SK-N-DZ (cell line): ENCODE results near the gene CDH1.
"Not testable (repeated sequence)": the region's sequence is repeated elsewhere in the genome, so short reads cannot be mapped to it uniquely, and the experiment has no call there.

Source experiments
- DNase-seq: peaks from one replicate; pipeline ENCODE4 v3.0.0-alpha.2; 2015; ENCODE audit warnings: low spot score

CDH1 gene

DNA sequence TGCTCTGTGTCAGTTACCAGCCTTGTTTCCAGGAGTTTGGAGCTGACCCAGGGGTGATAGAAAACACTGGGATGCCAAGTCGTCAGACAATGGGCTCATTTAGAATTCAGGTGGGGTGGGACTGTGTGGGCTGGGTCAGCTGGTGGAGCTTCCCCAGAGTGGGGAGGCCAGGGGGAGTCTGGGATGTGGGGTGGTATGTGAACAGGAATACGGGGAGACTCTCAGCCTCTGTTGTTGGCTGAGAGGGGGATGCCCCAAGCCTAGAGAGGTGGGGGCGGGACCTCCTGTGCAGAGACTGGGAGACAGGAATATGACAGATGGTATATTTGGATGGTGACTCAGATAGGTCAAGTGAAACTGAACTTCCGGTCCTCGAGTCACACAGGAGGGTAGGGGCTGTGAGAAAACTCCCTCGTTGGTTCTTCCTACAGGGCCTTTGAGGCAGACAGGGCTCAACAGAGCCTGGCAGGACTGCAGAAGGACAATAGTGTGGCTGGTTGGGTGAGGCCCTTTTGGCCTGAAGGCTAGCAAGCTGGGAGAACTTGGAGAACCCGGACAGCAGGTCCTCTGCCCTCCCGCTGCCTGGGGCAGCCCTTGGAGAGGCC, 23.7 kb downstream of the CDH1 start:
- DNase-seq: no peak

DNA sequence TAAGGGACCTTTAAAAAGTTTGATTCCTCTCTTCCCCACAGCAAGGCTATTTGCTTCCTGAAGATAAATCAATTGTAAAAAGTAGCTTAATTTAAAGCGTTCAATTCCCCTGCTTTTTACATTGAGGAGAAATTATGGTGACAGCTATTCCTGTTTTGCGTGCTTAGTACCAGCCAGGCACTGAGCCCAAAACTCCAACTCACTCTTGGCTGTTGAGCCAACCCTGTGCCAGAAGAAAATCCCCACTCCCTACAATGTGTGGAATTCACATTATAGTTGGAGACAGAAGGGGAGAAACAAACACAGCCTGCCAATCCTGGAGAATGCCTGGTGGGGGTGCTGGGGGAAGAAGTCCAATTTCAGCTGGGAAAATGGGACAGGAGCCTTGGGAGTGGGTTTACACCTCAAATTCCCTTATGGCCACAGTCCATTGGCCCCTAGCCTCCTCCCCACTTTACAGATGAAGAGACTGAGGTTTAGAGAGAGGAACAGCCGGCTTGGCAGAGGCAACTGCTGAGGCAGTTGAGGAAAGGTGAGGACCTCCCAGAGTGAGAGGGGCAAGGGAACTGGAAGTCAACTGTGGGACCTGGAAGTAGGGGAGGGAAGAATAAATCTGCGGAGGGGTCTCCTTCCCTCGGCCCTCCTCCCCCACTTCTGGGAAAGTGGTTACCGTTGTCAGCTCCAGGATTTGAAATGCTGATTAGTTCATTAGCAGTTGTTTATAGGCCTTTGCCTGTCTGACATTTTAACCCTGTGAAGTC, 26.1 kb downstream of the CDH1 start:
- no peak for DNase-seq

DNA sequence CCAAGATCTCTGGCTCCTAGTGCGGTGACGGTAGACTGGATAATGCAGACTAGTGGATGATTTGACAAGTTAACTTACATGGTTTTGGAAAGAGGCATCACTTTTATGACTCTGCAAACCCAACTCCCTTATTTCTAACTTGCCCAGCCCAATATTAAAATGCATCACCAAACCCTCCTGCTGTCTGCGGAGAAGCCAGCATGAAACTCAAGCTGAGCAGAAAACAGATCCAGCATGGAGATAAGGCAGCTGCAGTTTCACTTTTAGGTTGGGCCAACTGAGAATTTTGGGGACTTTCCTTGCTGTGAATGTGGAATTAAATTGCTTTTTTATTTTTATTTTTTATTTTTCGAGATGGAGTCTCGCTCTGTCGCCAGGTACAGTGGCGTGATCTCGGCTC, 27.8 kb downstream of the CDH1 start:
- no peak for DNase-seq

DNA sequence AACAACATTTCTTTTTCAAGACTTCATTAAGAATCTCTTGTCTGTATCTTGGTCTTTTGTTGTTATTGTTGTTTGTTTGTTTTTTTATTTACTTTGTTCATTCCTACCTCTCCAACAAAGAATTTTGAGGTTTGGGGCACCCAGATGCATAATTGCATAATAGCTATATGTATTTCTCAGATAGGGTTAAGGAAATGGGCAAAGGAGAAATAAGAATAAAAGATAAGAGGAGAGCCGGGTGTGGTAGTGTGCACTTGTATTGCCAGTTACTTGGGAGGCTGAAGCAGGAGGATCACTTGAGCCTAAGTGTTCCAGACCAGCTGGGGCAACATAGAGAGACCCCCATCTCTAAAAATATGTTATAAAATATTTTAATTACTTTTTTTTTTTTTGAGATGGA, 30.5 kb downstream of the CDH1 start:
- DNase-seq: no peak

DNA sequence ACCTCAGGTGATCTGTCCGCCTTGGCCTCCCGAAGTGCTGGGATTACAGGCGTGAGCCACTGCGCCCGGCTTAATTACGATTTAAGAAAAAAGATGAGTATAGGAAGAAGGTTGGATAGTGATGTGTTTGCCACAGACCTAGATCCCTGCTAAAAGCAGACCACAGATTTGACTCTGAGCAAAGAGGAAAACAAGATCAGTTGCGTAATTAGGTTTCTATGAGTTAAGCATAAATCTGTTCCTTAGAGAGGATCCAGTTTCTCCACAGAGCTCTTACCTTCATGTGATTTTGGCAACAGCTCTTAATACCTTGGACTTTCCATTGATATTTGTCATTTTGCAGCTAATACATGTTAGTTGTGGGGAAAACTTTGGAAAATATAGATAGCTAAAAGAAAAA, 31.1 kb downstream of the CDH1 start:
- no peak for DNase-seq

DNA sequence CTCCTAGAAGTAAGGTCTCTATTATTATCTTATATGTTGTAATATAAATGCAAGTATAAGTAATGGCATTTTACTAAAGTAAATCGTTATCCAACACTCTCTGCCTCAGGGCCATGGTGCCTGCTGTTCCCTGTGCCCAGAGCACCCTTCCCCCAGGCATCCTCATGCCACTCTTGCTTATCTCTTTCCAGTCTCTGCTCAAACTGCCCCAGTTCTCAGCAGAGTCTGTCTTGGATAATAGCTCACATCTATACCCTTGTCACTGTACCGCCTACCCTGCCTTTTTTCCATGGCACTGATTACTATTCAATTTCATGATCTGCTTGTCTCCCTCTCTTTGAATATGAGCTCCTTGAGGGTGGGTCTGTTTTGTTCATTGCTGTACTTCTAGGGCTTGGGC, 31.7 kb downstream of the CDH1 start:
- no peak for DNase-seq

DNA sequence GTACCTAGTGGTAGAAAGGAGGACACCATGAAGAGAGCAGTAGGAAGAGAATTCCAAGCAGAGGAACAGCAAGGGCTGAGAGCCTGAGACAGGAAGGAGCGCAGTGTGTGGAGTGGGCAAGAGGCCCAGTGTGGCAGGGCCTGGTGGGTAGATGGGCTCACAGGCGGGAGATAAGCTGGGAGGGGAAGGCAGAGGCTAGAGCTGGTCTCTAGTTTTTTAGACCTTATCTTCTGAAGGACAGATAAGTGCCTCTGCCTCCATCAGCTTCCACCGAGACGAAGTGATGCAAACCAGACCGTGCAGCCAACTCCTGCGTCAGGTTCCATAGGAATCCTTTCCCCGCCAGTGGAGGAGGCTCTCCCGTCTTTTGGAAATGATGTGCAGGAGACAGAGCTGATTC, 33.6 kb downstream of the CDH1 start:
- DNase-seq: no peak

DNA sequence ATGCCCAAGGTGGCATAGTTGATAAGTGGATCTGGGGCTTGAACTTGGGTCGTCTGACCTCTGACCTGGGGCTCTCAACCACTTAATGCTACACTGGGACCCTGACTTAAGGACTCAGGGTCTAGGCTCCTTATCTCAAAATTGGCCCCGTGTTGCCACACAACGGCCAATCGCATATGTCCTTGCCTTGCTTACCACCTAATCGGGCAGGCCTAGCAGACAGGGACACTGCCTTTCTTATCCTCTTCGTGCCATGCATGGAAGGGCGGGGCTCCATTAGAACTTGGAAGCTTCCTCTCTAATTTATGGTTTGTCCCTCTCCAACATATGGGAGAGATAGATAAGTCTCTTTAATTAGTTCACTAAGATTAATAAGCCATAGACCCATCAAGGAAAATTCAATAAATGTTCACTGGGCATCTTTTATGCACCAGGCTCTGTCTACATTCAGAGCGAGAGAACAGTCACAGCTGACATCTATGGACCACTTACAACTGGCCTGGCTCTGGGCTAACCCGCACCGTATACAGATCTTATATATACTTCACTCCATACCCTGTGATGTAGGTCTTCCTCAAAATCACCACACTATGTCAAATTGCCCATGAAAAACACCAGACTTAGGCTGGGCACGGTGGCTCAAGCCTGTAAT, 35.1 kb downstream of the CDH1 start:
- no peak for DNase-seq

DNA sequence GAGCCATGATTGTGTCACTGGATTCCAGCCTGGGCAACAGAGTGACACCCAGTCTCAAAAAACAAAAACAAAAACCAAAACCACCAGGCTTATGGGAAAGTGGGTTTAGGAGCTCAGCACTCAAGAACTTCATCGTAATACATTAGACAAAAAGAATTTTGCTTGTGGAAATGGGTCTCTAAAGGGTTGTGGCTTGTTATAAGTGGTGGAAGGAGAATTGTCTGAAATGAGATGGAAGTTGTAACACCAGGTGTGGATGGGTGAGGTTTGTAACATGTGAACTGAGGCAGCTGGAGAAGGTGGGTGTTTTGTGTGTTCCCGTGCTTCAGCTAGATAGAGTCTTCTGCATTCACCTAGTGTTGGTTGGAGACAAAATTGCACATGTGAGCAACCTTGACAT, 35.8 kb downstream of the CDH1 start:
- DNase-seq: no peak

DNA sequence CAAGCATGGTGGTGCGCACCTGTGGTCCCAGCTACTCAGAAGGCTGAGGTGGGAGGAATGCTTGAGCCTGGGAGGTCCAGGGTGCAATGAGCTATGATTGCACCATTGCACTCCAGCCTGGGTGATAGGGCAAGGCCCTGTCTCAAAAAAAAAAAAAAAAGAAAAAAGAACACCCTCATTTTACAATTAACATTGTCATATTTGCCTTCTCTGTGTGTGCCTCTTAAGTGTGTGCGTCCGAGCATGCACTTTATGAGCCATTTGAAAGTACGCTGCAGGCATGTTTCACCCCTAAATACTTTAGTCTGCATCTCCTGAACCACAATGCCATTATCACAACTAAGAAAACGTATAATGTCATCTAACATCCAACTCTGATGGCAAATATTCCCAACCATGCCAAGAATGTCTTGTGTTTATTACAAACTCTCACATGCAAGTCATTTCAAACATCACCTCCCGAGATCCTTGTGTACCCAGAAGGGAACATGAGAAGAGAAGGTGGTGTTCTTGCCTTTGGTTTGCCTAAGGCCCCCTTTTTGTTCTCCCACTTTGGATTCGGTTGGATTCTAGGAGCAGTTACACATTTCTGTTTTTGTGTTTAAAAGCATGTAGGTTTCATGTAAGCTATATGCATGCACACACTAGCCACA, 38.0 kb downstream of the CDH1 start:
- DNase-seq: no peak

DNA sequence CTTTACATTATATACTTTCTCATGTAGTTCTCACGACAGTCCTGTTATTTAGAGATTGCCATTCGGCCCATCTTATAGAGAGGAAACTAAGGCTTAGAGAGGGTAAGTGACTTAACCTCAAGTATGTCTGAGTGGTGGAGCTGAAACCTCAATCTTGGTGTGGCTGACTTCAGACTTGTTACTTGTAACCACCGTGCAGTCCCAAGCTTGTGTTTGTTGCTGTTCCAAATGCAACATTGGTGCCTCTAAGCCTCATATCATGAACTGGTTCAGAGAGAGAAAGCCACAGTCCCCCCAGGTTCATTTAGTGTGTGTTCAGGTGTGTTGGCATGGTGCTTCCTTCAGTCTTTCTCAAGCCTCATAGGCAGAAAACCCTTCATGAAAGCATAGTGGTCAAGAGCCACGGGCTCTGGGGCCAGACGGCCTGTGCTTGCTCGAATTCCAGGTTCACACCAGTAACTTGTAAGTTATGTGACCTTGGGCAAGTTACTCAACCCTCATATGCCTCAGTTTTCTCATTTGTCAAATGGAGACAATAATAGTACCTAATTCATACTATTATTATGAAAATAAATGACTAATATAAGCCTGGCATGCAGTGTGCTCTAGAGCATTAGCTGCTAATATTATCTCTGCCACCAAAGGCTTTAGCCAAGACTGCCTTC, 39.9 kb downstream of the CDH1 start:
- no peak for DNase-seq

DNA sequence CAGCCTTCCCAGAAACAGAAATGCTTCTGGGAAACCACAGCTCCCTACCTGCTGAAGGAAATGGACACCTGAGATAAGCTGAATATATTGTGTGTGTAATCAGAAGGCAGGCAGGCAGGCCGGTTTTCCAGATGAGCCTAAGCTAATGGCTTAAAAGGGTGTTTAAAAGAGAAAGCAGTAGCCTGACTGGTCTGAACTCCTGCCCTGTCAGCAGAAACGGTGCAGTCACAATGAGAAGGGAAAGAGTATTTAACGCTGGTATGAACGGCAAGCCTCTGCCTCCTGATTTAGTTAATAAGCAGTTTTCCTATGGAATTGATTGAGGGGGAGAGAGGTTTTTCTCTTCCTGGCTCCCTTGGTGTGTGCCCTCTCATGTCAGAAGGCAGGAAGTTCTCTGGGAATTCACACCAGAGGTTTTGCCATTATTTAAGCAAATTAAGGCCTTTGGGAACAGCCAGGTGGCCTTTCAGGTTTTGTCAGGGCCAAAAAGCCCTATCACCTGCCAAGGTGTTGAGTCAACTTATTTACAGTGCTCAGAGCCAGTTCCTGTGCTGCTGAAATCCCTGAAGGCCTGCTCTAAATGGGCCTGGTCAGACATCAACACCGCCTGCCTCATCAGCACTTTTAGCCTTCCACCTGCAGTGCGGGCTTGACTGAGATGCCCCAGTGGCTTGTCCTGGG, 41.6 kb downstream of the CDH1 start:
- DNase-seq: no peak

DNA sequence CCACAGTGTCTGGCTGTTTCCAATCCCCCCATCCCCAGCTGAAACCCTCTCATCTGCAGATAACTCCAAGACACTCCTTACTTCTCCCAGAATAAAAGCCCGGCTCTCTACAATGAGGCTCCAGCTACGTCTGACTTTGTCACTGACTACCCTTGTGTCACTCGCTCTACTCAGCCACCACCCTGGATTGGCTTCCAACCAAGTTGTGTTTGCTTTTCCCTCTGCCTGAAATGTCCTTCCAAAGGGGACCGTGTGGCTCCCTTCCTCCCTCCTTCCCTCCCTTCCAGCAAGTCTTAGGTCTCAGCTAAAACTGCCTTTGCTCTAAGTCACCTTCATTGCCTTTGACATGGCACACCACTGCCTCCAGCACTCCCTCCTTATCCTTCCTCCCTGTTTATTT, 42.8 kb downstream of the CDH1 start:
- no peak for DNase-seq

DNA sequence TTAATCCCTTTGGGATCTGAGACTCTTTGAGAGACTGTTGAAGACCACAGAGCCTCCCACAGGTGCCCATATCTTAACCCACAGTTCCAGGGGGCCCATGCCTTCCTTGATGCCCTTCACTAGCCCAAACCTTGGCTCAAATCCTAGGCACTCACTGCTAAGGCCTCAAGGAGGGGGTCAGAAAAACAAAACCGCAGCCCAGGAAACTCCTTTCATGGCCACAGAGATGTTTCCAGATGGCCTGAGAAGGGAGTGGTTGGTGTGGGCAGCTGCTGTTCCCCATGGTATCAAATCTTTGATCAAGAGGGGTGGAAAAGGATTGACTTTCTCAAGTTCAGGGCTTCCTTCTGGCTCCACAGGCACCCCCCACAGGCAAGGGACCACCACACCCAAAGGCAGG, 44.7 kb downstream of the CDH1 start:
- DNase-seq: no peak

DNA sequence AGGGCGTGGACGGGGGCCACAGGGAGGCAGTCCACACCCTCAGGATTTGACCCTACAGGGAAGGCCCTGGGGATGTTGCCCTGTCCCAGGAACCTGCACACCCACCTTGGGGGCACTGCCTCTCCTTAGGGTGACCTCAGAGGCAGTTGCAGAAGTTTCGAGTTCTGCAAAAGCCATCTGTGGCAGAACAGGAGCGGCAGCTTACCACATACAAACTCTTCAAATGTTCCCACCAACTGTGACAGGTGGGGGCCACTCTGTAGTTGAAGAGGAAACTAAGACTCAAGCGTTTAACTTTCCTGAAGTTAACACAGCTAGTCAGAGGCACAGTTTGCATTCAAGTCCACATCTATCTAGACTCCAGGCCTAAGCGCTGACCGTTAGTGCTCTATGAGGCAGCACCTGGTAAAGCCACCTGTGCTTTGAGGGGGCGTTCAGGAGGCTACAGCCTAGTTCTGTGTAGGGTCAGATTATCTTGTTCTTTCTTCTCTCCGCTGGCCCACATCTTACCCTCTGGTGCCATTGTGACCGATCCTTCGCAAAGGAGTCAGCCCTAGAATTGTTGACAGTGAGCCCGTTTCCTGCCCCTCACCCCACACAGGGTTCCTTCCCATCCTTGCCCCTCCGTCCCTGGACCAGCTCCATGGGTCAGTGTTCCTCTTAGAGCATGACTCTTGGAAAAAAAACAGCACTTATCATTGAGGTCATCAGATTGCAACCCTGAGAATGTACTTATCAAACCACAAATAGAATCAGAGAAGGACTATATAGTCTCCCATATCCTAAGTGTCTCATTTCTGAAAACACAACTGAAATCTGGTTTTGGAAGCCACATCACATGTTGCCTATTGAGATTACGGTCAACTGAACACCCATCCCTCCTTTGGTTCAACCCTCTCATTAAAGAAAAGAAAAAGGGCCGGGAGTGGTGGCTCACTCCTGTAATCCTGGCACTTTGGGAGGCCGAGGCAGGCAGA, 45.4 kb downstream of the CDH1 start:
- DNase-seq: no peak

DNA sequence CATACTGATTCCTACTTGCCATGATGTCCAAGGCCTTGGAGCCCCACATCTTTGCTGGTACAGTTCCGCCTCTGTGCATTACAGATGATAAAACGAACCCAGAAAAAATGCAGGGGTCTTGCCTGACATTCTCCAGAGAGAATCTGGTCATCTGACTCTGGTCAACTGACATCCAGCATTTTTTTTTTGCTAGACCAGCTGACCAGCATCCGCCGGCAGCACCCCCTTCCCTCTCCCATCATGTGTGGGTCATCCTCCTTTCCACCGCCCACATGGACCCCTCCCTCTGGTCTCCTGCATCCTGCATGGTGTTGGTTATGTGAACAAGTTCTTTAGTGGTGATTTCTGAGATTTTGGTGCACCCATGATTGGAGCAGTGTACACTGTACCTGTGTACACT, 47.1 kb downstream of the CDH1 start:
- no peak for DNase-seq

DNA sequence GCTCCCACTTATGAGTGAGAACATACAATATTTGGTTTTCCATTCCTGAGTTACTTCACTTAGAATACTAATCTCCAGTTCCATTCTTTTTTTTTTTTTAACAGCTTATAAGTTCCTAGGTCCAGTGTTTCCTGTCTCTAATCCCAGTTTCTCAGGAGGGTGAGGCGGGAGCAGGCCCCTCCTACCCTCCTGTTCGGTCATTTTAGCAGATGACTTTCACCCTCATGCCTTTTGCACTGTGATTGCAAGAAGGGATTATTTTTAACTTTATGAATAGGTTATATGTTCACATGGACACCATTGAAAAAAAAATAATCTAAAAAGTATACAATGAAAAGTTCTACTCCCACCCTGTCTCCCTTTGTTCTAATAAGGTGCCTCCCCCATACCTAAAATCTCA, 47.6 kb downstream of the CDH1 start:
- DNase-seq: no peak

DNA sequence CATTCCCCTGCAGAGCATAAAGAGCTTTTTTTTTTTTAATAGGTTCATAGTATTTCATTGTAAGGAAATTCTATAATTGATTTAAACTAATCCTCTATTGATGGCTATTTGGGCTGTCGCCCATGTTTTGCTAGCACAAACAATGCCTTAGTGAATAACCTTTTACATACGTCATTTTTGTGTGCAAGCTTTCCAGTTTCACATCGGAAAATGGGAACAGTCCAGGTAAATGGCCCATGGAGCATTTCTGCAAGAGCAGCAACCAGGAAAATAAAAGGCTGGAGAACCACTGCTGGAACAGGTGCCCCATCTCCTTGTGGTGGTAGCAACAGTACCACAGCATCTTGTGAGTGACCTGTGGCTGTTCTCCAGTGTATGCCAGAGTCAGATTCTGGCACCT, 48.6 kb downstream of the CDH1 start:
- no peak for DNase-seq

DNA sequence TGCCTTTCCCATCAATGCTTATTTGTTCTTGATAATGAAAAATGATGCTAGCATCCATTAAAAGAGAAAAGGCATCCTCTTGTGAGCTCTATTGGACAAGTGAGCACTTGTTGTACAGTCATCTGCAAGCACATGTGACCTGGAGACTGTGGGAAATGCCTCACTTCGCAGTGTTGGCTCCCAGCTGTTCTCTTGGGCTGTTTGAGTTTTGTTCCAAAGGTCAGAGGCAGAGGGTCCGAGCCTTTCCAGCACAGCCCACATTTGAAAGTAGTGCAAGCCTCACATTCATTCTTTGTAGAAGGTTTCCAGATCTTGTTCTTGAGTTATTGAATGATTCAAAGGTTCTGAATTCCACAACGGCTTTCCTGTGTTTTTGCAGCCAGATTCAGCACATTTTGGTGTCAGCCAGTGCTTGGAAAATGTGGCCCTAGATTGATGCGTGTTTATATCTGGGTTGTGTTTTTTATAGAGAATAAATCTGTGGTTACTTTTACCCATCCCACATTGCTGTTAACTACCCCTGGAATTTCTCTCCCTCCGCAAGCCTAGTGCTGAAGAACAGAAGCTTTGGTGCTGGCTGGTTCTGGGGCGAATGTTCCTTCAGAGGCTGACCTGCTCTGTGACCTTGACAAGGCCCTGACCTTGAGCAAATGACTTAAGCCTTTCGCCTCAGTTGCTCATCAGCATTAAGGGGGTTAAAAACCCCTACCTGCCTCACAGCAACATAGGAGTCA, 49.8 kb downstream of the CDH1 start:
- no peak for DNase-seq

DNA sequence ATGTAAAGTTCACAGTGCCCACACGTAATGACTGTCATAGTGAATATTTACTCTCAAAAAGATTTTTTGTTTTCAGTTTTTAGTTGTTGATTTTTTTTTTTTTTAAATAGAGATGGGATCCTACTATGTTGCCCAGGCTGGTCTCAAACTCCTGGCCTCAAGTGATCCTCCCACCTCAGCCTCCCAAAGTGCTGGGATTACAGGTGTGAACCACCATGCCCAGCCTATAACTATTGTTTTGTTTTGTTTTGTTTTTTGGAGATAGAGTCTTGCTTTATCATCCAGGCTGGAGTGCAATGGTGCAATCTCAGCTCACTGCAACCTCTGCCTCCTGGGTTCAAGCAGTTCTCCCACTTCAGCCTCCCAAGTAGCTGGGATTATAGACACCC, 50.3 kb downstream of the CDH1 start:
- not testable (repeated sequence) for DNase-seq
